ENCODE results near the gene EXOC4.

- TF ChIP-seq CTCF (IDR thresholded peaks at IDR 0.05) (no peak), POLR2A (IDR thresholded peaks at IDR 0.05) (no peak)
Observed at GRCh38 chr7:133354546-133355324, 101.9 kb downstream of the EXOC4 start.
